Suprapubic skin (tissue), 4 donors: Measurements from ENCODE around the gene STOML1. TPM values are rescaled to one million over a fixed set of nuclear protein-coding genes. Genes with fewer than 3 reads are reported as not detected.

ENCODE experiments used
- DNase-seq, 2 donors: peaks; one replicate each; pipeline ENCODE4 v3.0.0-alpha.2; 2019; ENCODE audit warnings: low spot score in 2 of 2
- H3K27ac ChIP-seq: fragments of 200-600 bp; sonication (generic); one replicate; pipeline ENCODE4 v1.5.1; 2019
- H3K27me3 ChIP-seq: fragments of 200-600 bp; sonication (generic); one replicate; pipeline ENCODE4 v1.5.1; 2019
- H3K36me3 ChIP-seq: fragments of 200-600 bp; sonication (generic); one replicate; pipeline ENCODE4 v1.5.1; 2019
- H3K4me1 ChIP-seq: fragments of 200-600 bp; sonication (generic); one replicate; pipeline ENCODE4 v1.5.1; 2019
- H3K4me3 ChIP-seq: fragments of 200-600 bp; sonication (generic); one replicate; pipeline ENCODE4 v1.5.1; 2019; ENCODE audit warnings: mild to moderate bottlenecking
- H3K9me3 ChIP-seq: fragments of 200-600 bp; sonication (generic); one replicate; pipeline ENCODE4 v1.5.1; 2019
- EP300 ChIP-seq: sonication (generic); formaldehyde crosslinking; IDR thresholded peaks from one replicate; pipeline ENCODE4 v1.6.1; 2017; ENCODE audit warnings: antibody characterized with exemption
- POLR2A ChIP-seq, 2 donors: fragments of 450-650 bp; IDR thresholded peaks; one replicate each; pipeline ENCODE4 v1.6.1; 2017; ENCODE audit warnings: antibody characterized with exemption in 2 of 2, mild to moderate bottlenecking in 2 of 2, moderate library complexity in 2 of 2
- POLR2AphosphoS5 ChIP-seq, 3 donors: sonication (generic); formaldehyde crosslinking; IDR thresholded peaks; one replicate each; pipeline ENCODE4 v1.6.1; 2017; ENCODE audit warnings: antibody characterized with exemption in 3 of 3
- WGBS: methylation state at CpG from one replicate; pipeline ENCODE4 v1.1.5; 2018; 5-methylcytosine and 5-hydroxymethylcytosine counted together
- total RNA-seq, 4 donors: library from RNA; depleted of rRNA; stranded (reverse); fragments of >200 nt; gene quantifications; one replicate each; pipeline ENCODE4 v1.1.0, GENCODE V29; 2016
- TF ChIP-seq, protein P1 (sequence below), 2 donors: fragments of 200-600 bp in 1 of 2; fragments of 450-650 bp in 1 of 2; sonication (generic) in 1 of 2; IDR thresholded peaks; one replicate each; pipeline ENCODE4 v1.5.1; 2016 to 2019; ENCODE audit warnings: antibody characterized with exemption in 2 of 2, mild to moderate bottlenecking in 1 of 2, moderate library complexity in 1 of 2

Gene STOML1
- total RNA-seq, 4 donors from 2014 or later, result 9.7 to 25.3 (median 10.7) TPM

DNA sequence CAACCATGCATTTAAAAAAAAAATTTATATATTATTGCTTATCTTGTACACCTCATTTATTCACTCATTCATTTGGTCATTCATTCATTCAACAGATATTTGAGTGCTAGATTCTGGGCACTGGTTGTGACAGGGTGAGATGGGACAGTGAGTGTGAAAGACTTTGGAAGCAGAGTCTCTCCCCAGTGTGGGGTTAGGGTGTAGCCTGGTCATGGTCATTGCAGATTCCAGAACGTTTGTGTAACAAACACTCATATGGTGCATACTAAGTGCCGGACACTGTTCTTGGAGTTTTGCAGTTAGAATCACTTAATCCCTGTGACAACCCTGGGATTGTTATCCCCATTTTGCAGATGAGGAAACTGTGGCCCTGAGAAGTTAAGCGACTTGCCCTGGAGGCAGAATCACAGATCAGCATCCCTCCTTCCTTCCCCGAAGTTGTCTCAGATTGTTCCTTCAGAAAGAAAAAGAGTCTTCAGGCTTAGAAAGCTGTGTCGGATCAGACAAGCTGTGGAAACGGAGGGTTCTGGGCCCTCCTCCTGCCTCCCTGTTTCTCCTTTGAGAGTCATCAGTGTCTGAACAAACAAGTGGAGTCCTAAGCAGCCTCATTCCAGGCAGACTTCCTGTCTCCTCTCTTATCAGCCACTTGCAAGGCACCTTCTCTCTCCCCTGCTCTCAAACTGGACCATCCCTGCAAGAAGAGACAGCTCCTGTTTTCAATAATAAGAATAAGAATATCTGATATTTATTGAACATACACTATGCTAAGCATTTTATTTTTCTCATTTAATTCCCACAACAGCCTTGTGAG lies 59.5 kb downstream of the STOML1 start:
- peaks cover 65% of the 10 kb centered on the region for H3K4me1 ChIP-seq
- WGBS, result 59% methylated on average over 6 of the region's 6 CpGs

DNA sequence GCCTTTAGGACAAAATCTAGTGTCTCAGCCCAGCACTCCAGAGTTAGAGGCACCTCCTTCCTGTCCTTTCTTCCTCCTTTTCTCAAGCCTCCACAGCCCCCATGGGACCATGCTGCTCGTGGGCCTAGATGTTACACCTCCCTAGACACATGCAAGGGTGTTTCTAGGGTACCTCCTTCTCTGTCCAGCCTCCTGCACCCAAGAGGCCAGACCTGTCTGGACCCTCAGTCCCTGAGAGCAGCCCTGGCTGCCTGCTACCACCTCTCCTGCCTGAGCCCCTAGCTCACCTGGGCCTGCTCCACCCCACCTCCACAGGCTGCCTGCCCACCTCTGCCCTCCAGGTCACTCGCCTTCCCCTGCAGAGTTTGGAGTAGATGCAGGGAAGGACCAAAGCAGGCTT lies 60.7 kb downstream of the STOML1 start:
- H3K27ac ChIP-seq, result no peak overlapping the region
- TF ChIP-seq EP300 (no peak), POLR2AphosphoS5 (IDR thresholded peaks at IDR 0.05) (no peak), POLR2A (IDR thresholded peaks at IDR 0.05) (no peak)
- TF ChIP-seq, protein P1, sequence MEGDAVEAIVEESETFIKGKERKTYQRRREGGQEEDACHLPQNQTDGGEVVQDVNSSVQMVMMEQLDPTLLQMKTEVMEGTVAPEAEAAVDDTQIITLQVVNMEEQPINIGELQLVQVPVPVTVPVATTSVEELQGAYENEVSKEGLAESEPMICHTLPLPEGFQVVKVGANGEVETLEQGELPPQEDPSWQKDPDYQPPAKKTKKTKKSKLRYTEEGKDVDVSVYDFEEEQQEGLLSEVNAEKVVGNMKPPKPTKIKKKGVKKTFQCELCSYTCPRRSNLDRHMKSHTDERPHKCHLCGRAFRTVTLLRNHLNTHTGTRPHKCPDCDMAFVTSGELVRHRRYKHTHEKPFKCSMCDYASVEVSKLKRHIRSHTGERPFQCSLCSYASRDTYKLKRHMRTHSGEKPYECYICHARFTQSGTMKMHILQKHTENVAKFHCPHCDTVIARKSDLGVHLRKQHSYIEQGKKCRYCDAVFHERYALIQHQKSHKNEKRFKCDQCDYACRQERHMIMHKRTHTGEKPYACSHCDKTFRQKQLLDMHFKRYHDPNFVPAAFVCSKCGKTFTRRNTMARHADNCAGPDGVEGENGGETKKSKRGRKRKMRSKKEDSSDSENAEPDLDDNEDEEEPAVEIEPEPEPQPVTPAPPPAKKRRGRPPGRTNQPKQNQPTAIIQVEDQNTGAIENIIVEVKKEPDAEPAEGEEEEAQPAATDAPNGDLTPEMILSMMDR (IDR thresholded peaks at IDR 0.05), result no peak
- H3K9me3 ChIP-seq, result no peaks in the 10 kb centered on the region
- peaks cover 71% of the 10 kb centered on the region for H3K4me1 ChIP-seq
- no peaks in the 10 kb centered on the region for H3K36me3 ChIP-seq
- DNase-seq, result no peak
- H3K27me3 ChIP-seq, result peaks cover 6% of the 10 kb centered on the region
- H3K4me3 ChIP-seq, result no peak overlapping the region
- WGBS, result 82% methylated on average over 2 of the region's 2 CpGs

More for the DNA sequence above, 59.5 kb downstream of the STOML1 start:
- Histone ChIP-seq H3K27ac (no peak overlapping the region), H3K36me3 (no peaks in the 10 kb centered on the region), H3K4me3 (no peak overlapping the region), H3K9me3 (no peaks in the 10 kb centered on the region), H3K27me3 (peaks cover 6% of the 10 kb centered on the region)
- DNase-seq, result no peak
- TF ChIP-seq POLR2AphosphoS5 (IDR thresholded peaks at IDR 0.05), result no peak

DNA sequence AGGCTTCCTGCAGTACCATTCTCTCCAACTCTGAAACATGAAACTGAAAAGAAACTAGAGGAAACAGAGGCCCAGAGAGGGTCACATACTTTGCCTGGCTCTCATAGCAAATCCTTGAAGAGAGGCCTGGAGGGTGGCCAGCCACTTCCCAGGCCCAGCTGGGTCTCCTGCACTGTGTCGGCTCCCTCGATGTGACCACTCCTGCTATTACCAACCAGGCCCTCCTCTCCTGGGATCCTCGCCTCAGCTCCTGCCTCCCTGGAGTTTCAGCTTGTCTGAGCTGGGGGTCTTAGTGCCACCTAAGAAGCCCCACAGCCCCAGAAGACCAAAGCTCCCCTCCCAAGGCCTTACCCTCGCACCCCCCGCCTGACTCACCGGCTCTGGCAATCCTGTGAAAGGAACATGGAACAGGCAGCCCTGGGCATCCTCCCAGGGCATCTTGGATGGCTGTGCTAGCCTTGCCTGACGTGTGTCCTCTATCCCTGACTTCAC lies 61.3 kb downstream of the STOML1 start:
- no peaks in the 10 kb centered on the region for H3K36me3 ChIP-seq
- H3K9me3 ChIP-seq, result no peaks in the 10 kb centered on the region
- H3K27me3 ChIP-seq, result peaks cover 6% of the 10 kb centered on the region
- 85% methylated on average over 6 of the region's 7 CpGs for WGBS
- H3K4me1 ChIP-seq, result peaks cover 71% of the 10 kb centered on the region
- TF ChIP-seq, protein P1 (IDR thresholded peaks at IDR 0.05), result no peak
- TF ChIP-seq POLR2AphosphoS5 (IDR thresholded peaks at IDR 0.05) (no peak), EP300 (no peak), POLR2A (IDR thresholded peaks at IDR 0.05) (no peak)
- H3K4me3 ChIP-seq, result no peak overlapping the region
- no peak for DNase-seq
- H3K27ac ChIP-seq, result peak overlapping the region; percentile 58

DNA sequence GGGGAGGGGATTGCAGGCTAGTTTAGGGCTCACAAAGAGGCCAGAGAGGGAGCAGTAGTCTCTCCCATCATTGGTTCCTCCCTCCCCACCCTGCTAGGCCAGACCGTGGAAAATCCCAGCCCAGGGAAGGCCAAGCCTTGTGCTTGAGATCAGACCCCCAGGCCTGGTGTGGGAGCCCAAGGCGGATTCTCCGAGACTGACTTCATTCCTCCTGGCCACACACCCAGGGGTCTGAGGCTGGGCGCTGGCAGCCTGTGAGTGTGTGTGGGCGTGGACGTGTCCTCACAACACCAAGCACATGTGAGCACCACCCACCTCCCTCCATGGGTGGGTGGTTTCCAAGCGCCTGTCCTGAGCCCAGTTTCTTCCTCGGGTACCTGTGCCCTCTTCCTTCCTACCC lies 61.7 kb downstream of the STOML1 start:
- Histone ChIP-seq H3K4me1 (peaks cover 71% of the 10 kb centered on the region), H3K9me3 (no peaks in the 10 kb centered on the region), H3K4me3 (no peak overlapping the region), H3K27me3 (peaks cover 6% of the 10 kb centered on the region), H3K27ac (peak overlapping the region; percentile 58), H3K36me3 (no peaks in the 10 kb centered on the region)
- 70% methylated on average over 4 of the region's 8 CpGs for WGBS
- TF ChIP-seq, protein P1 (IDR thresholded peaks at IDR 0.05), result no peak
- no peak for TF ChIP-seq EP300
- no peak for TF ChIP-seq POLR2AphosphoS5 (IDR thresholded peaks at IDR 0.05)
- TF ChIP-seq POLR2A (IDR thresholded peaks at IDR 0.05), result no peak
- DNase-seq, result no peak

DNA sequence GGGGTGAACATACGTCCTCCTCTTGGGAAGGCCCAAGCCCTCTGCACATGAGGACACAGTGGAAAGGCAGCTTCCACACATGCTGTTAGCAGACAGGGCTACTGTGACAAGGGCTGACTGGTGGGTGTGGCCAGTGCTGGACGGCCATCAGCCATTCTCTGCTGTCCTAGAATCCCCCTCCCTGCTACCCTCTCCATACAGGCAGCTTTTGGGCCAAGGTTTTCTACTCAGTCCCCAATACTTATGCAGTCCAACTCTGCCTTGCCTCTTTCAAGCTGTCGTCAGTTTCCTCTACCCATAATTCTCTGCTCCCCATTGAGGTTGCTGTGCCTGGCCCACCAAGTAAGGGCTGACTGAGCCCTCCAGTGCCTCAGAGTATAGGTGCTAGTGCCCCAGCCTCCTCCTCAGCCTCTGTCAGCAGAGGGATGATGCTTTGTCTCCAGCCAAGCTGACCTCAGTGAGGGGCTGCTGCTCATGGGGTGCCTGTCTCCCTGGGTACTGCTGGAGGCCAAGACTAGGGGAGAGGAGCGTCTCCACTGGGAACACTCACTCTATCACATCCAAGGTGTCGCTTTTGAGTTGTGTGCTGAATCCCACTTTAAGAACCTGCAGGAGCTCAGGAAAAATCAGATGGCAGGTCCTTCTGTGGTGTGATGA lies 63.0 kb downstream of the STOML1 start:
- no peaks in the 10 kb centered on the region for H3K9me3 ChIP-seq
- no peaks in the 10 kb centered on the region for H3K36me3 ChIP-seq
- 67% methylated on average over 5 of the region's 5 CpGs for WGBS
- H3K4me1 ChIP-seq, result peaks cover 76% of the 10 kb centered on the region
- H3K27me3 ChIP-seq, result peaks cover 6% of the 10 kb centered on the region
- no peak overlapping the region for H3K4me3 ChIP-seq
- H3K27ac ChIP-seq, result no peak overlapping the region
- no peak for DNase-seq
- TF ChIP-seq, protein P1 (IDR thresholded peaks at IDR 0.05), result no peak
- TF ChIP-seq POLR2A (IDR thresholded peaks at IDR 0.05) (no peak), POLR2AphosphoS5 (IDR thresholded peaks at IDR 0.05) (no peak), EP300 (no peak)

Other genes with a start within 250 kb of the STOML1 start
- 10 to 100 TPM; 22.7 to 70.1 (median 45.7) TPM for gene INSYN1, start 238.9 kb downstream of the STOML1 start, total RNA-seq
- not detected for gene TBC1D21, start 118.7 kb downstream of the STOML1 start, total RNA-seq
- gene LOXL1, start 65.8 kb downstream of the STOML1 start, total RNA-seq, result 10 to 100 TPM in 1 of 4 donors, 1 to 10 TPM in 3; 4.3 to 12.1 (median 7.3) TPM
- gene PML, start 2.4 kb upstream of the STOML1 start, total RNA-seq, result 100 to 1,000 TPM in 1 of 4 donors, 10 to 100 TPM in 3; 59.2 to 111 (median 82.5) TPM
- gene GOLGA6A, start 90.3 kb upstream of the STOML1 start, total RNA-seq, result 1 to 10 TPM in 2 of 4 donors, under 1 TPM in 2; 0.21 to 3.9 (median 1.7) TPM
- gene ISLR2, start 138.3 kb upstream of the STOML1 start, total RNA-seq, result 1 to 10 TPM in 2 of 4 donors, under 1 TPM in 1, not detected in 1; 0.57 to 1.9 (median 1.1) TPM
- 10 to 100 TPM; 11.5 to 41.1 (median 18.1) TPM for gene ISLR, start 181.4 kb upstream of the STOML1 start, total RNA-seq
- under 1 TPM in 2 of 4 donors, not detected in 2; 0.26 to 0.39 TPM for gene STRA6, start 210.5 kb upstream of the STOML1 start, total RNA-seq
- under 1 TPM in 1 of 4 donors, not detected in 3; 0.60 TPM for gene CCDC33, start 244.0 kb upstream of the STOML1 start, total RNA-seq